SK-N-SH (cell line): ENCODE results near the gene SRCIN1.

Experiments used
- CHD2 ChIP-seq: fragments of 150-350 bp; IDR thresholded peaks from 2 replicates; pipeline ENCODE4 v1.6.1; 2018; ENCODE audit warnings: low read length; ENCODE audit not compliant: partially characterized antibody
- EZH2phosphoT487 ChIP-seq: fragments of 200-600 bp; sonication (generic); IDR thresholded peaks from 2 replicates; pipeline ENCODE4 v1.6.1; 2017; ENCODE audit warnings: low read depth, mixed run types, mild to moderate bottlenecking, antibody characterized with exemption, moderate library complexity, borderline replicate concordance
- MXI1 ChIP-seq: IDR thresholded peaks from 2 replicates; pipeline ENCODE4 v1.6.1; 2012; ENCODE audit warnings: mild to moderate bottlenecking, low read depth, low read length, improper control_type of control experiment
- RAD21 ChIP-seq: IDR thresholded peaks from 2 replicates; pipeline ENCODE4 v1.6.1; 2012; ENCODE audit warnings: mild to moderate bottlenecking, low read length
- SMC3 ChIP-seq: IDR thresholded peaks from 2 replicates; pipeline ENCODE4 v1.6.1; 2012; ENCODE audit warnings: low read depth, low read length, improper control_type of control experiment
- TCF12 ChIP-seq: IDR thresholded peaks from 2 replicates; pipeline ENCODE4 v1.4.0; 2012
- TF ChIP-seq, protein P1 (sequence below): fragments of 200-600 bp; sonication (generic); IDR thresholded peaks from 2 replicates; pipeline ENCODE4 v1.6.1; 2017; ENCODE audit warnings: antibody characterized with exemption, mild to moderate bottlenecking, moderate library complexity
- TF ChIP-seq, protein P2 (sequence below): fragments of 150-350 bp; IDR thresholded peaks from 2 replicates; pipeline ENCODE4 v1.6.1; 2017; ENCODE audit warnings: antibody characterized with exemption, low read length, low read depth, borderline replicate concordance

DNA sequence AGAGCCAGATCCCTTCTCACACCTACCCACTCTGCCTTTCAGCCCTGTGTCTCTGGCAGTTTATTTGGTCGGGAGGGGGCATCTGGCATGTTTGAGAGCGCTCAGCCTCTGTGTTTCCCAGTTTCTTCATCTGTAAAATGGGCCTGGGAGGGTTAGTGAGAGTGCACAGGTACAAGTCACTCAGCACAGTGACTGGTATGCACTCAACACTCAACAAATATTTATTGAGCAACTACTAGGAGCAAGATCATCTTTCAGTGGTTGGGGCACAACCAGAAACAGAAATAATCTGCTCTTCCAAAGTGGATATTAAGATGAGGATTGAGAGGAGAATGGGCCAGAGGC is 13.7 kb upstream of the SRCIN1 start:
- no peak for TF ChIP-seq EZH2phosphoT487
- no peak for TF ChIP-seq MXI1
- TF ChIP-seq, protein P1, sequence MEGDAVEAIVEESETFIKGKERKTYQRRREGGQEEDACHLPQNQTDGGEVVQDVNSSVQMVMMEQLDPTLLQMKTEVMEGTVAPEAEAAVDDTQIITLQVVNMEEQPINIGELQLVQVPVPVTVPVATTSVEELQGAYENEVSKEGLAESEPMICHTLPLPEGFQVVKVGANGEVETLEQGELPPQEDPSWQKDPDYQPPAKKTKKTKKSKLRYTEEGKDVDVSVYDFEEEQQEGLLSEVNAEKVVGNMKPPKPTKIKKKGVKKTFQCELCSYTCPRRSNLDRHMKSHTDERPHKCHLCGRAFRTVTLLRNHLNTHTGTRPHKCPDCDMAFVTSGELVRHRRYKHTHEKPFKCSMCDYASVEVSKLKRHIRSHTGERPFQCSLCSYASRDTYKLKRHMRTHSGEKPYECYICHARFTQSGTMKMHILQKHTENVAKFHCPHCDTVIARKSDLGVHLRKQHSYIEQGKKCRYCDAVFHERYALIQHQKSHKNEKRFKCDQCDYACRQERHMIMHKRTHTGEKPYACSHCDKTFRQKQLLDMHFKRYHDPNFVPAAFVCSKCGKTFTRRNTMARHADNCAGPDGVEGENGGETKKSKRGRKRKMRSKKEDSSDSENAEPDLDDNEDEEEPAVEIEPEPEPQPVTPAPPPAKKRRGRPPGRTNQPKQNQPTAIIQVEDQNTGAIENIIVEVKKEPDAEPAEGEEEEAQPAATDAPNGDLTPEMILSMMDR = no peak
- no peak for TF ChIP-seq TCF12
- TF ChIP-seq, protein P2, sequence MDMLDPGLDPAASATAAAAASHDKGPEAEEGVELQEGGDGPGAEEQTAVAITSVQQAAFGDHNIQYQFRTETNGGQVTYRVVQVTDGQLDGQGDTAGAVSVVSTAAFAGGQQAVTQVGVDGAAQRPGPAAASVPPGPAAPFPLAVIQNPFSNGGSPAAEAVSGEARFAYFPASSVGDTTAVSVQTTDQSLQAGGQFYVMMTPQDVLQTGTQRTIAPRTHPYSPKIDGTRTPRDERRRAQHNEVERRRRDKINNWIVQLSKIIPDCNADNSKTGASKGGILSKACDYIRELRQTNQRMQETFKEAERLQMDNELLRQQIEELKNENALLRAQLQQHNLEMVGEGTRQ = no peak
- no peak for TF ChIP-seq SMC3
- no peak for TF ChIP-seq CHD2
- no peak for TF ChIP-seq RAD21
